Femur (tissue), 1 donor: ENCODE data around the gene NAALADL1.

Source experiments
- DNase-seq: peaks from one replicate; pipeline ENCODE4 v3.0.0-alpha.2; 2017

NAALADL1 gene, protein sequence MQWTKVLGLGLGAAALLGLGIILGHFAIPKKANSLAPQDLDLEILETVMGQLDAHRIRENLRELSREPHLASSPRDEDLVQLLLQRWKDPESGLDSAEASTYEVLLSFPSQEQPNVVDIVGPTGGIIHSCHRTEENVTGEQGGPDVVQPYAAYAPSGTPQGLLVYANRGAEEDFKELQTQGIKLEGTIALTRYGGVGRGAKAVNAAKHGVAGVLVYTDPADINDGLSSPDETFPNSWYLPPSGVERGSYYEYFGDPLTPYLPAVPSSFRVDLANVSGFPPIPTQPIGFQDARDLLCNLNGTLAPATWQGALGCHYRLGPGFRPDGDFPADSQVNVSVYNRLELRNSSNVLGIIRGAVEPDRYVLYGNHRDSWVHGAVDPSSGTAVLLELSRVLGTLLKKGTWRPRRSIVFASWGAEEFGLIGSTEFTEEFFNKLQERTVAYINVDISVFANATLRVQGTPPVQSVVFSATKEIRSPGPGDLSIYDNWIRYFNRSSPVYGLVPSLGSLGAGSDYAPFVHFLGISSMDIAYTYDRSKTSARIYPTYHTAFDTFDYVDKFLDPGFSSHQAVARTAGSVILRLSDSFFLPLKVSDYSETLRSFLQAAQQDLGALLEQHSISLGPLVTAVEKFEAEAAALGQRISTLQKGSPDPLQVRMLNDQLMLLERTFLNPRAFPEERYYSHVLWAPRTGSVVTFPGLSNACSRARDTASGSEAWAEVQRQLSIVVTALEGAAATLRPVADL

DNA sequence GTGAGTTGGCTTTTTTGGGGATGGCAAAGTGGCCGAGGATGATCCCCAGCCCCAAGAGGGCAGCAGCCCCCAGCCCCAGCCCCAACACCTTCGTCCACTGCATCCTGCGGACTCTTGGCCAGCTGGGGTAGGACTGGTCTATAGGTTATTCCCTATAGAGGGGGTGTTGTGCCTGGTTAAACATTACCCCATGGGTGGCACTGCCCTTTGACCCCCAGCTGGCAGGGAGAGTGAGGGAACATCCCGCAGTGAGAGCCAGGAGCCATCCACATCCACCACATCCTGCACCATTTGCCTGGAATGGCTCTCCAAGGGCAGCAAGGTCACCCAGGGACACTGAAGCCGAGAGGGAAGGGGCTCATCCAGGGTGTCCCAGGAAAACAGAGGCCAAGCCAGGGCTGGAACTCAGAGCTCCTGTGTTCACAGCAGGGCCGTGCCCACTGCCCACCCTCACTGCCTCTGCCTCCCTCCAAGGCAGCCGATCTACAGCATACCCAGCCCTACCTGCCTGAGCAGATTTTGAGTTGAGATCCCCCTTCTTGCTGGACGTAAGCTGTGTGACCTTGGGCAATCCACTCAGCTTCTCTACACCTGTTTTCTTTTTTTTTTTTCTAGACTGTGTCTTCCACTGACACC is at the start of gene NAALADL1:
Gene NAALADL1 (minus strand): TSS at position 135 of the 636 bp plus-strand sequence. CDS start 32 bp downstream, at position 103.
- DNase-seq, result no peak

GRCh38 chr11:65107751-65108468 is 49.6 kb upstream of the NAALADL1 start:
- DNase-seq, result no peak

- no peak for DNase-seq
Measured at GRCh38 chr11:65107078-65107477, 48.7 kb upstream of the NAALADL1 start.

- DNase-seq, result no peak
Measured at GRCh38 chr11:65104628-65105027, 46.3 kb upstream of the NAALADL1 start.

DNA sequence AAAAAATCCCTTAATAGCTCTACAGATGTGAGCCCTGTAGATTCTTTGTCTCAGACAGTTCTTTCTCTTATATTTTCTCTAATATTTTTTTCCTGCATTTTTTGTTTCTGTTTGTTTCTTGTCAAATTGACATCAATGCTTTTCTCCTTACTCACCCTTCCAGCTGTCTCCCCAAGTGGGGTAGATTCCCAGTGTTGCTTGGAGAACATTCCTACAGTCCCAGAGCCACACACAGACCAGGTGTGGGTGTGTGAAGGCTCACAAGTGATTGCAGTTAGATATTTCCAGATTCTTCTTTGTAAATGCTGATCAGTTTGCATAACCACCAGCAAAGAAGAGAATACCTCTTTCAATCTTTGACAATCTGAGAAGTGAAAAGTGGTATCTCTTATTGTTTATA is 45.1 kb upstream of the NAALADL1 start:
- DNase-seq, result no peak

DNA sequence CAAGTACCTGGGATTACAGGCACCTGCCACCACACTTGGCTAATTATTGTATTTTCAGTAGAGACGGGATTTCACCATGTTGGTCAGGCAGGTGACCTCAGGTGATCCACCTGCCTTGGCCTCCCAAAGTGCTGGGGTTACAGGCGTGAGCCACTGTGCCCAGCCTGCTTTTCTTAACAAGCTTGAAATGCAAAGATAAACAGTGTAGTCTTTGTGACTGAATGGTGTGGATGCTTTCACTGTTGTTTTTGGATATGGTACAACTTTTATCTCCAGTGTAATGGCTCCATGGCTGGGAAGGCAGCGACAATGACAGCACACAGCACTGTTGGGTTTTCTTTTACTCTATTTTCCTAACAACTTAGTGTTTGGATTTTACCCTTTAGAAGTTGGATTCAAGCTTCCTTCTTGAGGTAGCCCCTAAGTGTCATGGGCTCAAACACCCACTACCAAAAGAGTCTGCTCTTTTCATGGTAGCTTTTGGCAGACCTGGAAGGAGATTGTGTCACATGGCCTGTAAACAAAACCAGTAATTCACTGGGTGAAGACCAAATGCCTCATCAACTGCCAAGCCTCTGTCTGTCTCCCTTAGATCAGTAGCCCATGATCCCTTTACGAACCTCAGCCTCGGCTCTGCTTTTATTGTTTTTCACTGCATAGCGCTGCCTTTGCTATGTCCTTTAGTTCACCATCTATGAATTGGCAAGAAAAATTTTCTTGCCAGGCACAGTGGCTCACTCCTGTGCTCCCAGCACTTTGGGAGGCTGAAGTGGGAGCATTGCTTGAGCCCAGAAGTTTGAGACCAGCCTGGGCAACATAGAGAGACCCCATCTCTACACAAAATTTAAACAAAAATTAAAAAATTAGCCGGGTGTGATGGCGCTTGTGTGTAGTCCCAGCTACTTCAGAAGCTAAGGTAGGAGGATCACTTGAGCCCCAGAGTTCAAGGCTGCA is 44.1 kb upstream of the NAALADL1 start:
- no peak for DNase-seq

DNA sequence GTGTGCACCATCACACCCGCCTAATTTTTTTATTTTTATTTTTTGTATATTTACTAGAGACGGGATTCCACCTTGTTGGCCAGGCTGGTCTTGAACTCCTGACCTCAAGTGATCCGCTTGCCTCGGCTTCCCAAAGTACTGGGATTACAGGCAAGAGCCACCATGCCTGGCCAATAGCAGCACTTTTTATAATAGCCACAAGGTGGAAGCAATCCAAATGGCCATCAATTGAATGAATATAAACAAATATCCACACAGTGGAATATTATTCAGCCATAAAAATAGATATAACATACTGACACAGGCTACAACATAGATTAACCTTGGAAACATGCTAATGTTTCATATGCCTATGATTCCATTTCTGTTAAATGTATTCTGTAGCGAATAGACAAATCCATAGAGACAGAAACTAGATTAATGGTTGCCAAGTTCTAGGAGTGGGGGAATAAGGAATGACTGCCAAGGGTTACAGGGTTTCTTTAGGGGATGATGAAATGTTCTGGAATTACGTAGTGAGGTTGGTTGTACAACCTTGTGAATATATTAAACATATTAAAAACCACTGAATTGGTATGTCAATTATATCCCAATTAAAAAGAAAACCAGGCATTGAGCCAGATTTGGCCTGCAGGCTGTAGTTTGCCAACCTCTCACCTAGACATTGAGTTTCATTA is 42.5 kb upstream of the NAALADL1 start:
- no peak for DNase-seq

DNA sequence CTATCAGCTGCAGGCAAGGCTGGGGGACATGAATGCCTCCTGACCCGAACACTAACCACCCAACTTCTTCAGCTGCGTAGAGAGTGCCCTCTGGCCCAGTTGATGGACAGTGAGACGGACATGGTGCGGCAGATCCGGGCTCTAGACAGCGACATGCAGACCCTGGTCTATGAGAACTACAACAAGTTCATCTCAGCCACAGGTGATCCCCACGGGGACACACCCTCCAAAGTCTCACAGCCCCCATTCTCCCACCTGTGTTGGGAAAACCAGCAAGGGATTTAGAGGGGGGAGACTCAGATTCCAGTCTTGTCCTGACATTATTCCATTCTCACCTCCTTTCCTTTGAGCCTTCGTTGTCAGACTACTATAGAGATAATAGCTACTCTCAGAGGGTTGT is 38.6 kb upstream of the NAALADL1 start:
- no peak for DNase-seq

- DNase-seq, result peak; percentile 92
Measured at GRCh38 chr11:65095974-65096806, 37.8 kb upstream of the NAALADL1 start, which contains the start of gene VPS51. TSS of gene VPS51 (plus strand) at chr11:65096214. CDS start at chr11:65096251, 37 bp downstream.

DNA sequence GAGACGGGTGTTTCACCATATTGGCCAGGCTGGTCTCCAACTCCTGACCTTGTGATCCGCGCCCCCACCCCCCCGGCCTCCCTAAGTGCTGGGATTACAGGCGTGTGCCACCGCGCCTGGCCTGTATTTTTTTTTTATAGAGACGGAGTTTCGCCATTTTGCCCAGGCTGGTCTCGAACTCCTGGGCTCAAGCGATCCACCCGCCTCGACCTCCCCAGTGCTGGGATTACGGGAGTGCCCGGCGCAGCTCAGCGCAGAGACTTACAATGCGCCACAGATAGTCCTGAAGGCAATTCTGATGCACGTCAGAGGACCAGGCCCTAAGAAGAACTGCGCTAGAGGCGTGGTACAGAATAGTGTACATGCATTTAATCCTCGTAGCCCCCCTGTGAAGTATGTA is 37.1 kb upstream of the NAALADL1 start:
- no peak for DNase-seq

- no peak for DNase-seq
Measured at GRCh38 chr11:65090628-65091027, 32.3 kb upstream of the NAALADL1 start.

- no peak for DNase-seq
Measured at GRCh38 chr11:65089621-65090020, 31.3 kb upstream of the NAALADL1 start.

- DNase-seq, result no peak
Measured at GRCh38 chr11:65087827-65088226, 29.5 kb upstream of the NAALADL1 start.

- DNase-seq, result no peak
Measured at GRCh38 chr11:65087216-65087615, 28.9 kb upstream of the NAALADL1 start.

GRCh38 chr11:65086809-65087208 is 28.5 kb upstream of the NAALADL1 start:
- DNase-seq, result no peak

DNA sequence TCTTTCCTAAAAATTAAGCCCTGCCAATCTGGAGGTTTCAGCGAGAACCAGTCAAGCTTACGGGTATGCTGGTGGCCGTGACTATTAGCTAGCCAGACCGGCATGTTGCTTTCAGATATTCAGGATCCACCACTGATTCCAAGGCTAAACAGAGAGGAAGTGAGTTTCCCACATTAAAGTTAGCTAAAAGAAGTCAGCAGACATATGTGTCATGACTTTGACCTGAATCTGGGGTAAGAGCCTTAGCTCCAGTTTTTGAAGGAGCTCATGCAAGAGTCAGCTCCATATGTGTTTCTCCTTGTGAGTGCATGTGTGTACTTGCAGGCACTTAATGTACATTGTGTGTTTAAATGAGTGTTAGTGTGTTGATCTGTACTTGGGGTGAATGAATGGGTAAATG is 27.1 kb upstream of the NAALADL1 start:
- no peak for DNase-seq

GRCh38 chr11:65084598-65085375 is 26.4 kb upstream of the NAALADL1 start:
- DNase-seq, result no peak

GRCh38 chr11:65083834-65084597 is 25.7 kb upstream of the NAALADL1 start, which contains the start of the genes CDCA5 and ZFPL1:
TSS of gene CDCA5 (minus strand) at chr11:65084040. CDS start at chr11:65083978, 62 bp downstream.
TSS of gene ZFPL1 (plus strand) at chr11:65084222. CDS start at chr11:65084699, 477 bp downstream.
- peak; percentile 97 for DNase-seq
